Tibial nerve (tissue), 4 donors: ENCODE results near the gene C2CD4B. TPM values are rescaled to one million over a fixed set of nuclear protein-coding genes. Genes with fewer than 3 reads are reported as not detected.
A peak's percentile ranks its signal among the peaks of the same experiment; 100 is the strongest.

ENCODE experiments used
- DNase-seq, 2 donors: peaks; one replicate each; pipeline ENCODE4 v3.0.0-alpha.2; 2019; ENCODE audit warnings: low spot score in 2 of 2
- H3K27ac ChIP-seq, 4 donors: fragments of 200-600 bp; sonication (generic) in 3 of 4; one replicate each; pipeline ENCODE4 v1.5.1; 2017 to 2019; ENCODE audit warnings: mild to moderate bottlenecking in 1 of 4
- H3K27me3 ChIP-seq, 2 donors: fragments of 200-600 bp; sonication (generic) in 1 of 2; one replicate each; pipeline versions ENCODE4 v1.5.1 to v1.6.0; 2017 to 2019
- H3K36me3 ChIP-seq, 3 donors: fragments of 200-600 bp; sonication (generic); one replicate each; pipeline ENCODE4 v1.5.1; 2018 to 2019
- H3K4me1 ChIP-seq, 4 donors: fragments of 200-600 bp; sonication (generic) in 3 of 4; one replicate each; pipeline ENCODE4 v1.5.1; 2017 to 2019
- H3K4me3 ChIP-seq, 4 donors: fragments of 200-600 bp; sonication (generic) in 3 of 4; one replicate each; pipeline ENCODE4 v1.5.1; 2017 to 2019; ENCODE audit warnings: mild to moderate bottlenecking in 1 of 4, moderate library complexity in 1 of 4
- H3K9me3 ChIP-seq, 4 donors: fragments of 200-600 bp; sonication (generic) in 3 of 4; one replicate each; pipeline ENCODE4 v1.5.1; 2017 to 2019
- EP300 ChIP-seq, 2 donors: sonication (generic); formaldehyde crosslinking; IDR thresholded peaks; one replicate each; pipeline ENCODE4 v1.6.1; 2017; ENCODE audit warnings: antibody characterized with exemption in 2 of 2, mild to moderate bottlenecking in 1 of 2
- POLR2A ChIP-seq, 2 donors: fragments of 450-650 bp; IDR thresholded peaks; one replicate each; pipeline ENCODE4 v1.6.1; 2017; ENCODE audit warnings: antibody characterized with exemption in 2 of 2, mild to moderate bottlenecking in 2 of 2, moderate library complexity in 2 of 2
- WGBS, 2 donors: methylation state at CpG; one replicate each; pipeline ENCODE4 v1.1.5; 2018; 5-methylcytosine and 5-hydroxymethylcytosine counted together
- total RNA-seq, 4 donors: library from RNA; depleted of rRNA; stranded (reverse); fragments of >200 nt; gene quantifications; one replicate each; pipeline ENCODE4 v1.1.0, GENCODE V29; 2016
- TF ChIP-seq, protein P1 (sequence below), 5 experiments: fragments of 200-600 bp in 3 of 5; fragments of 450-650 bp in 2 of 5; sonication (generic) in 3 of 5; IDR thresholded peaks; one replicate each; pipeline ENCODE4 v1.5.1; 2016 to 2019; ENCODE audit warnings: antibody characterized with exemption in 5 of 5, mild to moderate bottlenecking in 3 of 5, moderate library complexity in 2 of 5

The C2CD4B gene
- total RNA-seq, 4 donors from 2014 or later: 1.8 to 5.5 (median 3.0) TPM

DNA sequence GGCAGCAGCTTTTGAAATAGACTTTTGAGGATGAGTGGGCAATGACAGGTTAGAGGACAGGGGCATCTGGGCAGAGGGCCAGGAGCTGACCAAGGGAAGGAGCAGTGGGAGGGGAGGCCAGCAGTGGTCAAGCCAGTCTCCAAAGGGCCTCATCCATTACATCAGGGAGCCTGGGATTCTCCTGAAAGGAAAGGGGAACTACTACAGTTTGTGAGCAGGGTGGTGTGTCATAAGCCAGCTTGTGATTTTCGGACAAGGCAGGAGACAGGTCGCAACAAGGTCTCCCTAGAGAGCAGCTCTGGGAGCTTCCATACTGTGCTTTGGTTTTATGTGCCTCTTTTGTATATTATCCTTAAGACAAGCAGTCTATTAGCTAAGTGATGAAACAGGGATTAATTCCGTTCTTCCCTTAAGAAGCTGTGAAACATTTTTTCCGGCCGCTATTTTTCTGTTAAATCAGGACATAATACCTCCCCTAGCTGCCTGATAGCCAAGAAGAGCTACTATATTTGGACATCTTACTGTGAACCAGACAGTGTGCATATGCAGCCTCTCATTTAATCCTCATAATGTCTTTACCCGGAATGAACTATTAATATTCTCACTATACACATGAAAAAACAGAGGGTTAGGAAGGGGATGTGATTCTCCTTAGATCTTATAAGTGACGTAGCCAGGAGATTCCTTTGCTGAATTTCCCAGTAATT, 46.4 kb downstream of the C2CD4B start:
- no peak for DNase-seq
- Histone ChIP-seq H3K27me3 (no peaks in the 10 kb centered on the region), H3K4me1 (peaks cover 0 to 13% (median 5%) of the 10 kb centered on the region in 4 donors), H3K4me3 (peak overlapping the region in 1 of 4 donors; percentile 23), H3K36me3 (no peaks in the 10 kb centered on the region), H3K27ac (peak overlapping the region in 2 of 4 donors; percentile 29 to 54), H3K9me3 (no peaks in the 10 kb centered on the region)
- WGBS, 2 donors: 75 to 83% methylated on average over 7 of the region's 7 CpGs
- TF ChIP-seq POLR2A (IDR thresholded peaks at IDR 0.05) (no peak), EP300 (IDR thresholded peaks at IDR 0.05) (no peak)
- TF ChIP-seq, protein P1, sequence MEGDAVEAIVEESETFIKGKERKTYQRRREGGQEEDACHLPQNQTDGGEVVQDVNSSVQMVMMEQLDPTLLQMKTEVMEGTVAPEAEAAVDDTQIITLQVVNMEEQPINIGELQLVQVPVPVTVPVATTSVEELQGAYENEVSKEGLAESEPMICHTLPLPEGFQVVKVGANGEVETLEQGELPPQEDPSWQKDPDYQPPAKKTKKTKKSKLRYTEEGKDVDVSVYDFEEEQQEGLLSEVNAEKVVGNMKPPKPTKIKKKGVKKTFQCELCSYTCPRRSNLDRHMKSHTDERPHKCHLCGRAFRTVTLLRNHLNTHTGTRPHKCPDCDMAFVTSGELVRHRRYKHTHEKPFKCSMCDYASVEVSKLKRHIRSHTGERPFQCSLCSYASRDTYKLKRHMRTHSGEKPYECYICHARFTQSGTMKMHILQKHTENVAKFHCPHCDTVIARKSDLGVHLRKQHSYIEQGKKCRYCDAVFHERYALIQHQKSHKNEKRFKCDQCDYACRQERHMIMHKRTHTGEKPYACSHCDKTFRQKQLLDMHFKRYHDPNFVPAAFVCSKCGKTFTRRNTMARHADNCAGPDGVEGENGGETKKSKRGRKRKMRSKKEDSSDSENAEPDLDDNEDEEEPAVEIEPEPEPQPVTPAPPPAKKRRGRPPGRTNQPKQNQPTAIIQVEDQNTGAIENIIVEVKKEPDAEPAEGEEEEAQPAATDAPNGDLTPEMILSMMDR (IDR thresholded peaks at IDR 0.05): no peak

DNA sequence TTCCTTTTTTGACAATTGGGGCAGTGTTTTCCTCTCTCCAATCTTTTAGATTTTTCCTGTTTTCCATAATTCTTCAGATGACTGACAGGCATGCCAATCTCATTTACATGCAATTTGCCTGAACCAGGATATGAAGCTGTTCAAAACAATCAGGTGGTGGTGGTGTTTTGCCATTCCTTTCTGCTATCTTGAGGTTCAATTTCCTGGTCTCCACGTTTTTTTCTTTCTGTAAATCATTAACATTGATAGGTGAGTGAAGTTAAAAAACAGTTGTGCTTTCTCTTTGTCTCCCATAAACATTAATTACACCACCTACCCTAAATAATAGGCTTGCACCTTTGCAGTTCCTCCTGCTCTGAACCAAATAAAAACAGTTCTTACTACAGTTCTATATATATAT, 49.2 kb downstream of the C2CD4B start:
- 18 to 33% methylated on average over 1 of the region's 1 CpG for WGBS, 2 donors

More for the DNA sequence above, 49.2 kb downstream of the C2CD4B start:
- H3K27me3 ChIP-seq: no peaks in the 10 kb centered on the region
- H3K4me1 ChIP-seq: peaks cover 0 to 15% (median 7%) of the 10 kb centered on the region in 4 donors
- H3K27ac ChIP-seq: no peak overlapping the region
- DNase-seq: no peak
- H3K36me3 ChIP-seq: no peaks in the 10 kb centered on the region
- no peaks in the 10 kb centered on the region for H3K9me3 ChIP-seq
- H3K4me3 ChIP-seq: no peak overlapping the region
- no peak for TF ChIP-seq EP300 (IDR thresholded peaks at IDR 0.05)
- TF ChIP-seq, protein P1 (IDR thresholded peaks at IDR 0.05): no peak
- TF ChIP-seq POLR2A (IDR thresholded peaks at IDR 0.05): no peak

Other genes with a start within 250 kb of the C2CD4B start
- 100 to 1,000 TPM in 3 of 4 donors, 10 to 100 TPM in 1; 97.7 to 151 (median 121) TPM for gene VPS13C, start 104.8 kb downstream of the C2CD4B start, total RNA-seq
- under 1 TPM in 2 of 4 donors, not detected in 2; under 0.01 to 0.30 TPM for gene C2CD4A, start 98.3 kb downstream of the C2CD4B start, total RNA-seq
- gene TLN2, start 225.3 kb upstream of the C2CD4B start, total RNA-seq: 10 to 100 TPM; 45.9 to 57.7 (median 54.9) TPM